H9 (cell line): ENCODE results near the gene PFN3. TPM values are rescaled to one million over a fixed set of nuclear protein-coding genes. Genes with fewer than 3 reads are reported as not detected.
A peak's percentile ranks its signal among the peaks of the same experiment; 100 is the strongest.

Source experiments
- DNase-seq: peaks from one replicate; pipeline ENCODE4 v3.0.0-alpha.2; 2017
- H2AFZ ChIP-seq: one replicate; pipeline ENCODE4 v1.6.1; 2013; ENCODE audit warnings: mild to moderate bottlenecking, low read length, control low read depth, moderate library complexity
- H2AK5ac ChIP-seq: 2 replicates; pipeline ENCODE4 v1.6.1; 2013; ENCODE audit warnings: low read length, control low read depth, mixed read lengths; ENCODE audit not compliant: insufficient read length
- H2BK120ac ChIP-seq: one replicate; pipeline ENCODE4 v1.6.1; 2013; ENCODE audit warnings: low read depth, mild to moderate bottlenecking, low read length, control low read depth, inconsistent platforms; ENCODE audit not compliant: poor library complexity, severe bottlenecking
- H2BK12ac ChIP-seq: 2 replicates; pipeline ENCODE4 v1.6.1; 2013; ENCODE audit warnings: low read length, control low read depth, mixed read lengths, low read depth; ENCODE audit not compliant: insufficient read length
- H2BK15ac ChIP-seq: 2 replicates; pipeline ENCODE4 v1.6.1; 2013; ENCODE audit warnings: low read depth, low read length, control low read depth
- H2BK20ac ChIP-seq: one replicate; pipeline ENCODE4 v1.6.1; 2013; ENCODE audit warnings: low read depth, mild to moderate bottlenecking, low read length, control low read depth, inconsistent platforms; ENCODE audit not compliant: poor library complexity, severe bottlenecking
- H2BK5ac ChIP-seq: 2 replicates; pipeline ENCODE4 v1.6.1; 2013; ENCODE audit warnings: low read length, control low read depth, mixed read lengths; ENCODE audit not compliant: insufficient read length
- H3K14ac ChIP-seq: 2 replicates; pipeline ENCODE4 v1.6.1; 2013; ENCODE audit warnings: low read length, control low read depth; ENCODE audit not compliant: insufficient read depth
- H3K18ac ChIP-seq: 2 replicates; pipeline ENCODE4 v1.6.1; 2013; ENCODE audit warnings: low read depth, mild to moderate bottlenecking, mixed read lengths, low read length, control low read depth; ENCODE audit not compliant: insufficient read length
- H3K23ac ChIP-seq: 2 replicates; pipeline ENCODE4 v1.6.1; 2013; ENCODE audit warnings: low read length, control low read depth, mixed read lengths, low read depth; ENCODE audit not compliant: insufficient read length
- H3K23me2 ChIP-seq: 2 replicates; pipeline ENCODE4 v1.6.1; 2013; ENCODE audit warnings: low read depth, mild to moderate bottlenecking, mixed read lengths, low read length, control low read depth; ENCODE audit not compliant: insufficient read length, poor library complexity, severe bottlenecking
- H3K27ac ChIP-seq: 2 replicates; pipeline ENCODE4 v1.5.1; 2013; ENCODE audit warnings: low read length, control low read depth, mixed read lengths, low read depth; ENCODE audit not compliant: insufficient read length
- H3K27me3 ChIP-seq: 2 replicates; pipeline ENCODE4 v1.6.1; 2013; ENCODE audit warnings: low read length, control low read depth, inconsistent platforms; ENCODE audit not compliant: insufficient read depth
- H3K4ac ChIP-seq: 2 replicates; pipeline ENCODE4 v1.6.1; 2013; ENCODE audit warnings: low read depth, mild to moderate bottlenecking, control low read depth, inconsistent platforms, low read length, moderate library complexity
- H3K4me1 ChIP-seq: 2 replicates; pipeline ENCODE4 v1.6.1; 2013; ENCODE audit warnings: low read length, control low read depth, inconsistent platforms; ENCODE audit not compliant: insufficient read depth
- H3K4me2 ChIP-seq: 2 replicates; pipeline ENCODE4 v1.6.1; 2013; ENCODE audit warnings: low read length, control low read depth, mixed read lengths; ENCODE audit not compliant: insufficient read length, insufficient read depth
- H3K56ac ChIP-seq: 2 replicates; pipeline ENCODE4 v1.6.1; 2013; ENCODE audit warnings: low read depth, mild to moderate bottlenecking, mixed read lengths, low read length, control low read depth; ENCODE audit not compliant: insufficient read length
- H3K79me1 ChIP-seq: 2 replicates; pipeline ENCODE4 v1.6.1; 2013; ENCODE audit warnings: low read depth, mild to moderate bottlenecking, moderate library complexity, low read length, control low read depth, inconsistent platforms; ENCODE audit not compliant: insufficient read depth, poor library complexity, severe bottlenecking
- H3K79me2 ChIP-seq: 2 replicates; pipeline ENCODE4 v1.6.1; 2013; ENCODE audit warnings: low read length, control low read depth, inconsistent platforms; ENCODE audit not compliant: insufficient read depth
- H3K9ac ChIP-seq: 2 replicates; pipeline ENCODE4 v1.6.1; 2013; ENCODE audit warnings: low read length, control low read depth, mixed read lengths; ENCODE audit not compliant: insufficient read length; ENCODE audit errors: extremely low read depth
- H3K9me3 ChIP-seq: one replicate; pipeline ENCODE4 v1.6.1; 2013; ENCODE audit warnings: low read depth, low read length, inconsistent platforms; ENCODE audit not compliant: control insufficient read depth
- H3T11ph ChIP-seq: one replicate; pipeline ENCODE4 v1.6.1; 2013; ENCODE audit warnings: mild to moderate bottlenecking, low read length, control low read depth, inconsistent platforms
- H4K20me1 ChIP-seq: one replicate; pipeline ENCODE4 v1.6.1; 2013; ENCODE audit not compliant: control insufficient read depth, insufficient read length, insufficient read depth
- H4K5ac ChIP-seq: 2 replicates; pipeline ENCODE4 v1.6.1; 2013; ENCODE audit warnings: low read depth, mild to moderate bottlenecking, mixed read lengths, low read length, control low read depth; ENCODE audit not compliant: insufficient read length
- H4K8ac ChIP-seq: replicated peaks from 2 replicates; pipeline ENCODE4 v1.6.1; 2013; ENCODE audit warnings: low read length, control low read depth, mixed read lengths, low read depth; ENCODE audit not compliant: insufficient read length
- H4K91ac ChIP-seq: 2 replicates; pipeline ENCODE4 v1.6.1; 2013; ENCODE audit warnings: low read depth, mild to moderate bottlenecking, moderate library complexity, mixed read lengths, low read length, control low read depth; ENCODE audit not compliant: insufficient read length
- H3K27ac Mint-ChIP-seq, 3 experiments: 2 replicates in 2 of 3; 3 replicates in 1 of 3; pipeline ENCODE4 v1.8.0; 2020 to 2021; ENCODE audit warnings: mixed read lengths in 3 of 3, mild to moderate bottlenecking in 1 of 3, moderate library complexity in 1 of 3
- H3K27me3 Mint-ChIP-seq: 2 replicates; pipeline ENCODE4 v1.8.0; 2021; ENCODE audit warnings: low read depth, mild to moderate bottlenecking, moderate library complexity, mixed read lengths
- H3K36me3 Mint-ChIP-seq, 3 experiments: 2 replicates in 2 of 3; 3 replicates in 1 of 3; pipeline ENCODE4 v1.8.0; 2020 to 2021; ENCODE audit warnings: low read depth in 3 of 3, mixed read lengths in 3 of 3; ENCODE audit not compliant: insufficient read depth in 1 of 3
- H3K4me1 Mint-ChIP-seq, 2 experiments: 2 replicates each; pipeline ENCODE4 v1.8.0; 2020; ENCODE audit warnings: mixed read lengths in 2 of 2
- H3K4me3 Mint-ChIP-seq, 2 experiments: 2 replicates in 1 of 2; 3 replicates in 1 of 2; pipeline ENCODE4 v1.8.0; 2020 to 2021; ENCODE audit warnings: mild to moderate bottlenecking in 2 of 2, mixed read lengths in 2 of 2, moderate library complexity in 1 of 2
- H3K9me3 Mint-ChIP-seq, 2 experiments: 2 replicates in 1 of 2; 3 replicates in 1 of 2; pipeline ENCODE4 v1.8.0; 2020; ENCODE audit warnings: mild to moderate bottlenecking in 2 of 2, mixed read lengths in 2 of 2, moderate library complexity in 1 of 2
- WGBS: extraction: QIAGEN DNeasy Blood & Tissue Kit; methylation state at CpG from one replicate; pipeline ENCODE4 v1.1.7; 2013; ENCODE audit warnings: missing lambda C conversion rate, low lambda C conversion rate, mixed read lengths; ENCODE audit not compliant: insufficient read length; ENCODE audit errors: extremely low coverage; 5-methylcytosine and 5-hydroxymethylcytosine counted together
- total RNA-seq: library from RNA; stranded (reverse); gene quantifications from 2 replicates; pipeline ENCODE4 v1.2.1, GENCODE V29; 2021
- TF ChIP-seq, protein P1 (sequence below): fragments of 200-600 bp; sonication (generic); conservative IDR thresholded peaks from 3 replicates; pipeline ENCODE4 v1.8.0; 2021; ENCODE audit warnings: antibody characterized with exemption, mild to moderate bottlenecking

The PFN3 gene
- total RNA-seq, 1 experiment from 2014 or later = not detected

GRCh38 chr5:177370488-177371119 is 29.9 kb downstream of the PFN3 start:
- Histone ChIP-seq H3K9me3 (no peaks in the 10 kb centered on the region), H3K4me1 (peaks cover 11% of the 10 kb centered on the region; the same call in 1 of the 2 replicates), H3K79me1 (no peaks in the 10 kb centered on the region), H3K9ac (no peak overlapping the region), H2BK15ac (no peak overlapping the region), H2AK5ac (no peak overlapping the region), H2AFZ (no peak overlapping the region), H4K8ac (no peak overlapping the region), H3K79me2 (no peaks in the 10 kb centered on the region), H2BK120ac (no peak overlapping the region), H4K5ac (no peak overlapping the region), H3K18ac (peak overlapping the region; percentile 72), H3K4me2 (peak overlapping the region; percentile 70), H3T11ph (no peak overlapping the region), H3K56ac (no peak overlapping the region), H2BK20ac (no peak overlapping the region), H2BK12ac (no peak overlapping the region), H2BK5ac (no peak overlapping the region), H3K23ac (no peak overlapping the region), H3K4ac (no peak overlapping the region), H4K91ac (no peak overlapping the region), H3K27ac (no peak overlapping the region), H3K23me2 (peaks cover 10% of the 10 kb centered on the region), H3K27me3 (no peaks in the 10 kb centered on the region; the same call in 1 of the 2 replicates), H3K14ac (peak overlapping the region; percentile 59), H4K20me1 (no peaks in the 10 kb centered on the region)
- TF ChIP-seq, protein P1, sequence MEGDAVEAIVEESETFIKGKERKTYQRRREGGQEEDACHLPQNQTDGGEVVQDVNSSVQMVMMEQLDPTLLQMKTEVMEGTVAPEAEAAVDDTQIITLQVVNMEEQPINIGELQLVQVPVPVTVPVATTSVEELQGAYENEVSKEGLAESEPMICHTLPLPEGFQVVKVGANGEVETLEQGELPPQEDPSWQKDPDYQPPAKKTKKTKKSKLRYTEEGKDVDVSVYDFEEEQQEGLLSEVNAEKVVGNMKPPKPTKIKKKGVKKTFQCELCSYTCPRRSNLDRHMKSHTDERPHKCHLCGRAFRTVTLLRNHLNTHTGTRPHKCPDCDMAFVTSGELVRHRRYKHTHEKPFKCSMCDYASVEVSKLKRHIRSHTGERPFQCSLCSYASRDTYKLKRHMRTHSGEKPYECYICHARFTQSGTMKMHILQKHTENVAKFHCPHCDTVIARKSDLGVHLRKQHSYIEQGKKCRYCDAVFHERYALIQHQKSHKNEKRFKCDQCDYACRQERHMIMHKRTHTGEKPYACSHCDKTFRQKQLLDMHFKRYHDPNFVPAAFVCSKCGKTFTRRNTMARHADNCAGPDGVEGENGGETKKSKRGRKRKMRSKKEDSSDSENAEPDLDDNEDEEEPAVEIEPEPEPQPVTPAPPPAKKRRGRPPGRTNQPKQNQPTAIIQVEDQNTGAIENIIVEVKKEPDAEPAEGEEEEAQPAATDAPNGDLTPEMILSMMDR = peak; percentile 68
- H3K36me3 Mint-ChIP-seq = peaks cover 8 to 22% (median 8%) of the 10 kb centered on the region in 3 experiments
- WGBS = no CpG with 5 or more reads among the region's 42 CpGs
- peaks cover 39 to 66% of the 10 kb centered on the region in 2 experiments for H3K4me1 Mint-ChIP-seq
- H3K27ac Mint-ChIP-seq = peak overlapping the region in 1 of 3 experiments; percentile 83; a peak in 1 of 7 replicates
- peak overlapping the region; percentile 56 to 70; a peak in 4 of 5 replicates for H3K4me3 Mint-ChIP-seq
- peak; percentile 99 for DNase-seq
- H3K9me3 Mint-ChIP-seq = no peaks in the 10 kb centered on the region; a peak in 1 of 5 replicates
- peaks cover 21% of the 10 kb centered on the region for H3K27me3 Mint-ChIP-seq
